Type B pancreatic cell (in vitro differentiated cells): ENCODE results near the gene CCDC157. TPM values are rescaled to one million over a fixed set of nuclear protein-coding genes. Genes with fewer than 3 reads are reported as not detected.
A peak's percentile ranks its signal among the peaks of the same experiment; 100 is the strongest.

Experiments
- DNase-seq: peaks from one replicate; pipeline ENCODE4 v3.0.0; 2021; ENCODE audit warnings: mixed read lengths; ENCODE audit not compliant: unreplicated experiment; ENCODE audit errors: extremely low spot score
- H3K27ac Mint-ChIP-seq: 2 replicates; pipeline ENCODE4 v1.8.0; 2021; ENCODE audit warnings: mild to moderate bottlenecking, mixed read lengths
- H3K27me3 Mint-ChIP-seq: 2 replicates; pipeline ENCODE4 v1.8.0; 2021; ENCODE audit warnings: mixed read lengths
- H3K36me3 Mint-ChIP-seq: 2 replicates; pipeline ENCODE4 v1.8.0; 2021; ENCODE audit warnings: mixed read lengths
- H3K4me1 Mint-ChIP-seq: one replicate; pipeline ENCODE4 v1.8.0; 2021; ENCODE audit warnings: mixed read lengths; ENCODE audit not compliant: unreplicated experiment
- H3K4me3 Mint-ChIP-seq: 2 replicates; pipeline ENCODE4 v1.8.0; 2021; ENCODE audit warnings: mild to moderate bottlenecking, mixed read lengths
- H3K9me3 Mint-ChIP-seq: 2 replicates; pipeline ENCODE4 v1.8.0; 2021; ENCODE audit warnings: mixed read lengths
- total RNA-seq: library from RNA; stranded (reverse); gene quantifications from 2 replicates; pipeline ENCODE4 v1.2.1, GENCODE V29; 2021; ENCODE audit warnings: low replicate concordance
- TF ChIP-seq, protein P1 (sequence below): fragments of 200-600 bp; sonication (generic); conservative IDR thresholded peaks from 2 replicates; pipeline ENCODE4 v1.5.0; 2021; ENCODE audit warnings: antibody characterized with exemption, mild to moderate bottlenecking

CCDC157 gene
- total RNA-seq, 1 donor from 2014 or later: 9.4 TPM

- DNase-seq: peak; percentile 96
- H3K36me3 Mint-ChIP-seq: no peaks in the 10 kb centered on the region
- H3K27ac Mint-ChIP-seq: peak within 1 kb of the TSS; percentile 89
- H3K9me3 Mint-ChIP-seq: no peaks in the 10 kb centered on the region
- peak within 1 kb of the TSS; percentile 86 for H3K4me3 Mint-ChIP-seq
- H3K27me3 Mint-ChIP-seq: no peaks in the 10 kb centered on the region
- TF ChIP-seq, protein P1, sequence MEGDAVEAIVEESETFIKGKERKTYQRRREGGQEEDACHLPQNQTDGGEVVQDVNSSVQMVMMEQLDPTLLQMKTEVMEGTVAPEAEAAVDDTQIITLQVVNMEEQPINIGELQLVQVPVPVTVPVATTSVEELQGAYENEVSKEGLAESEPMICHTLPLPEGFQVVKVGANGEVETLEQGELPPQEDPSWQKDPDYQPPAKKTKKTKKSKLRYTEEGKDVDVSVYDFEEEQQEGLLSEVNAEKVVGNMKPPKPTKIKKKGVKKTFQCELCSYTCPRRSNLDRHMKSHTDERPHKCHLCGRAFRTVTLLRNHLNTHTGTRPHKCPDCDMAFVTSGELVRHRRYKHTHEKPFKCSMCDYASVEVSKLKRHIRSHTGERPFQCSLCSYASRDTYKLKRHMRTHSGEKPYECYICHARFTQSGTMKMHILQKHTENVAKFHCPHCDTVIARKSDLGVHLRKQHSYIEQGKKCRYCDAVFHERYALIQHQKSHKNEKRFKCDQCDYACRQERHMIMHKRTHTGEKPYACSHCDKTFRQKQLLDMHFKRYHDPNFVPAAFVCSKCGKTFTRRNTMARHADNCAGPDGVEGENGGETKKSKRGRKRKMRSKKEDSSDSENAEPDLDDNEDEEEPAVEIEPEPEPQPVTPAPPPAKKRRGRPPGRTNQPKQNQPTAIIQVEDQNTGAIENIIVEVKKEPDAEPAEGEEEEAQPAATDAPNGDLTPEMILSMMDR: peak; percentile 98
- H3K4me1 Mint-ChIP-seq: peaks cover 5% of the 10 kb centered on the region
Measured at GRCh38 chr22:30386960-30387827, 30.4 kb downstream of the CCDC157 start, which contains the start of gene RNF215. Gene RNF215 (minus strand): TSS chr22:30387411. CDS start chr22:30387313, 98 bp downstream.

- H3K27ac Mint-ChIP-seq: peak overlapping the region; percentile 13
Measured at GRCh38 chr22:30390974-30391691, 34.3 kb downstream of the CCDC157 start.

GRCh38 chr22:30392661-30393321 is 36.0 kb downstream of the CCDC157 start:
- Mint-ChIP-seq H3K36me3 (no peaks in the 10 kb centered on the region), H3K27me3 (peaks cover 10% of the 10 kb centered on the region), H3K4me3 (no peak overlapping the region), H3K9me3 (no peaks in the 10 kb centered on the region), H3K4me1 (peaks cover 8% of the 10 kb centered on the region), H3K27ac (no peak overlapping the region)
- no peak for DNase-seq
- TF ChIP-seq, protein P1: no peak

More at GRCh38 chr22:30390974-30391691, 34.3 kb downstream of the CCDC157 start:
- TF ChIP-seq, protein P1: peak; percentile 78
- H3K4me3 Mint-ChIP-seq: no peak overlapping the region
- no peaks in the 10 kb centered on the region for H3K36me3 Mint-ChIP-seq
- no peak for DNase-seq
- peaks cover 8% of the 10 kb centered on the region for H3K4me1 Mint-ChIP-seq
- H3K9me3 Mint-ChIP-seq: no peaks in the 10 kb centered on the region
- peaks cover 7% of the 10 kb centered on the region for H3K27me3 Mint-ChIP-seq

GRCh38 chr22:30393322-30393680 is 36.5 kb downstream of the CCDC157 start:
- H3K36me3 Mint-ChIP-seq: no peaks in the 10 kb centered on the region
- DNase-seq: no peak
- no peaks in the 10 kb centered on the region for H3K9me3 Mint-ChIP-seq
- H3K4me3 Mint-ChIP-seq: no peak overlapping the region
- peaks cover 13% of the 10 kb centered on the region for H3K4me1 Mint-ChIP-seq
- TF ChIP-seq, protein P1: no peak
- H3K27me3 Mint-ChIP-seq: peaks cover 15% of the 10 kb centered on the region
- H3K27ac Mint-ChIP-seq: no peak overlapping the region

DNA sequence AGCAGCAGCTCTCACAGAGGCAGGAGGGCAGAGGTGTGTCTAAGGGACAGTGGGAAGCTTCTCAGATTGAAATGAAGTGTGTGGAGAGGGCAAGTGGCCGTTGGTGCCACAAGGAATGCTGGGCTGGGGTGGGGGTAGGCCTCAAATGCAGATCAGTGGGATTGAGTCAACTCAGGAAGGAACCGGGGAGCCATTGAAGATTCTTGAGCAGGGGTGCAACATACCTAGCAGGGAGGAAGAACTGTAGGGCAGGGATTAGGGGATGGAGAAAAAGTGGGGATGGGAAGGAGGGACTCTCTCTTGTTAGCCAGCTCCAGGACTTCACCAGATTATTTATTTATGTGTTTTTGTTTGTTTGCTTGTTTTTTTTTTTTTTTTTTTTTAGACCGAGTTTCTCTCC is 37.1 kb downstream of the CCDC157 start:
- H3K36me3 Mint-ChIP-seq: no peaks in the 10 kb centered on the region
- DNase-seq: no peak
- H3K9me3 Mint-ChIP-seq: no peaks in the 10 kb centered on the region
- H3K27ac Mint-ChIP-seq: no peak overlapping the region
- no peak overlapping the region for H3K4me3 Mint-ChIP-seq
- peaks cover 21% of the 10 kb centered on the region for H3K27me3 Mint-ChIP-seq
- peaks cover 13% of the 10 kb centered on the region for H3K4me1 Mint-ChIP-seq
- TF ChIP-seq, protein P1: no peak
